MCF 10A (cell line): ENCODE data around the gene TSSK2. TPM values are rescaled to one million over a fixed set of nuclear protein-coding genes. Genes with fewer than 3 reads are reported as not detected.

ENCODE experiments used
- BruUV-seq: library from RNA; stranded (reverse); fragments of 400-500 nt; replicated peaks from 2 replicates; lab custom pipeline; 2021; lab: Mats Ljungman, UMichigan
- CTCF ChIA-PET: fragments of 300-600 bp; sonication (Branson Sonifier 250); formaldehyde crosslinking; extraction: SDS; loops from one replicate; lab custom pipeline; 2021; ENCODE audit warnings: antibody characterized with exemption, inconsistent platforms; lab: Yijun Ruan, JAX
- POLR2A ChIA-PET: fragments of 300-600, 350-650 bp; sonication (Branson Sonifier 250); formaldehyde crosslinking; extraction: SDS; loops from one replicate; lab custom pipeline; 2020; ENCODE audit warnings: antibody characterized with exemption, inconsistent platforms; lab: Yijun Ruan, JAX
- DNase-seq: peaks from one replicate; pipeline ENCODE4 v3.0.0-alpha.2; 2018; ENCODE audit not compliant: unreplicated experiment
- H3K27ac Mint-ChIP-seq: one replicate; pipeline ENCODE4 v1.8.0; 2022; ENCODE audit warnings: mild to moderate bottlenecking, low read depth, mixed read lengths; ENCODE audit not compliant: unreplicated experiment
- H3K27me3 Mint-ChIP-seq: one replicate; pipeline ENCODE4 v1.8.0; 2022; ENCODE audit warnings: mixed read lengths; ENCODE audit not compliant: insufficient read depth, unreplicated experiment
- H3K36me3 Mint-ChIP-seq: one replicate; pipeline ENCODE4 v1.8.0; 2022; ENCODE audit warnings: mild to moderate bottlenecking, moderate library complexity, mixed read lengths; ENCODE audit not compliant: insufficient read depth, unreplicated experiment
- H3K4me1 Mint-ChIP-seq: one replicate; pipeline ENCODE4 v1.8.0; 2022; ENCODE audit warnings: mixed read lengths; ENCODE audit not compliant: insufficient read depth, unreplicated experiment
- H3K4me3 Mint-ChIP-seq: one replicate; pipeline ENCODE4 v1.8.0; 2022; ENCODE audit warnings: mild to moderate bottlenecking, moderate library complexity, mixed read lengths; ENCODE audit not compliant: unreplicated experiment
- H3K9me3 Mint-ChIP-seq: one replicate; pipeline ENCODE4 v1.8.0; 2022; ENCODE audit warnings: mixed read lengths; ENCODE audit not compliant: unreplicated experiment
- intact Hi-C: fragments of 100-400 bp; cut with micrococcal nuclease; formaldehyde crosslinking; loops from 2 replicates; pipeline ENCODE4 v1.14.1; 2022
- total RNA-seq: library from RNA; stranded (reverse); gene quantifications from 2 replicates; pipeline ENCODE4 v1.2.3, GENCODE V29; 2022
- TF ChIP-seq, protein P1 (sequence below): fragments of 200-600 bp; IDR thresholded peaks from one replicate; pipeline ENCODE4 v1.8.0; 2022; ENCODE audit warnings: antibody characterized with exemption, mild to moderate bottlenecking; ENCODE audit not compliant: unreplicated experiment

Gene TSSK2
- total RNA-seq, 1 experiment from 2014 or later, result not detected

DNA sequence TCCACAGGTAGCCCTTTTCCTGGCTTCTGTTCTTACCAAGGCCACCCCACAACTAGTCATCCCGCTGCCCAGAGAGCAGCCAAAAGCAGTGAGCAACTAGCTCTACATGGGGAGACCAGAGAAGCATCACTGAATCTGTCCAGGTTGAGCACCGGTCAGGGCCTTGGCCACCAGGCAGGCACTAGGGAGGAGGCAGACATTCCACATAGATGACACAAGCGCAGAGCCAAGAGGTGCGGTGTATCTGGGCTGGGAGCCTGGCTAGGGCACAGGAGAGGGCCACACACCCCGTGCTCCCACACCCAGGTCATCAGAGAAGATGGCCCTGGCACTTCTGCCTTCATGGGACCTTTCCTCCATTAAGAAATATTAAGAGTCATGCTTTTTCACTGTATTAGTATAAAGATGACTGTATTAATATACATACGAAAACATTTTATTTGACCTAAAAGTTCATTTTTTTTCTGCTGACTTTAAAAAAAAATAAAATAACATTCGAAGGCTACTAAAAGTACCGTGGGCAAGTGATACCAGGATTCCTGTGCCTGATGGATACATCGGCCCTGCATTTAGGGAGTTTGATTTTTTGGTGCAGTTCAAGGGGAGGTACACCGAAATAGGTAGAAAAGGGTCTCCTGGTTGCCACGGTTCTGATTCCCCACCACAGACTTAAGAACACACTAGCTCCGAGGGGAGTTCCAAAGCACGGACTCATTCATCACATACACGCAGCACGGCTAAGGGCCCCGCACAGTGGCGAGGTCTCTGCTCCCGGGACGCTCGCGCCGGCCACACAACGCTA, 10.1 kb upstream of the TSSK2 start:
- H3K4me1 Mint-ChIP-seq, result peaks cover 17% of the 10 kb centered on the region
- peaks cover 12% of the 10 kb centered on the region for H3K36me3 Mint-ChIP-seq
- H3K27me3 Mint-ChIP-seq, result no peaks in the 10 kb centered on the region
- peak; percentile 71 for DNase-seq
- intact Hi-C loops, result loop anchor here (2.0 kb wide), 1 partner anchor 60 kb away; no protein-coding TSS in a partner anchor
- ChIA-PET CTCF (interaction anchor here (1.4 to 2.7 kb wide), 2 partner anchors 10 kb away, joined by 5 to 9 read pairs; no protein-coding TSS in a partner anchor), POLR2A (interaction anchor here (0.7 to 5.5 kb wide), 14 partner anchors 8 to 312 kb away, joined by 3 to 43 read pairs (median 4); partner anchors contain the start of genes CLTCL1, ESS2, HIRA and MRPL40)
- TF ChIP-seq, protein P1, sequence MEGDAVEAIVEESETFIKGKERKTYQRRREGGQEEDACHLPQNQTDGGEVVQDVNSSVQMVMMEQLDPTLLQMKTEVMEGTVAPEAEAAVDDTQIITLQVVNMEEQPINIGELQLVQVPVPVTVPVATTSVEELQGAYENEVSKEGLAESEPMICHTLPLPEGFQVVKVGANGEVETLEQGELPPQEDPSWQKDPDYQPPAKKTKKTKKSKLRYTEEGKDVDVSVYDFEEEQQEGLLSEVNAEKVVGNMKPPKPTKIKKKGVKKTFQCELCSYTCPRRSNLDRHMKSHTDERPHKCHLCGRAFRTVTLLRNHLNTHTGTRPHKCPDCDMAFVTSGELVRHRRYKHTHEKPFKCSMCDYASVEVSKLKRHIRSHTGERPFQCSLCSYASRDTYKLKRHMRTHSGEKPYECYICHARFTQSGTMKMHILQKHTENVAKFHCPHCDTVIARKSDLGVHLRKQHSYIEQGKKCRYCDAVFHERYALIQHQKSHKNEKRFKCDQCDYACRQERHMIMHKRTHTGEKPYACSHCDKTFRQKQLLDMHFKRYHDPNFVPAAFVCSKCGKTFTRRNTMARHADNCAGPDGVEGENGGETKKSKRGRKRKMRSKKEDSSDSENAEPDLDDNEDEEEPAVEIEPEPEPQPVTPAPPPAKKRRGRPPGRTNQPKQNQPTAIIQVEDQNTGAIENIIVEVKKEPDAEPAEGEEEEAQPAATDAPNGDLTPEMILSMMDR, result no peak
- no peaks in the 10 kb centered on the region for H3K9me3 Mint-ChIP-seq
- H3K4me3 Mint-ChIP-seq, result peak overlapping the region; percentile 85
- TSS peak; percentile 55 for BruUV-seq
- peak overlapping the region; percentile 86 for H3K27ac Mint-ChIP-seq

DNA sequence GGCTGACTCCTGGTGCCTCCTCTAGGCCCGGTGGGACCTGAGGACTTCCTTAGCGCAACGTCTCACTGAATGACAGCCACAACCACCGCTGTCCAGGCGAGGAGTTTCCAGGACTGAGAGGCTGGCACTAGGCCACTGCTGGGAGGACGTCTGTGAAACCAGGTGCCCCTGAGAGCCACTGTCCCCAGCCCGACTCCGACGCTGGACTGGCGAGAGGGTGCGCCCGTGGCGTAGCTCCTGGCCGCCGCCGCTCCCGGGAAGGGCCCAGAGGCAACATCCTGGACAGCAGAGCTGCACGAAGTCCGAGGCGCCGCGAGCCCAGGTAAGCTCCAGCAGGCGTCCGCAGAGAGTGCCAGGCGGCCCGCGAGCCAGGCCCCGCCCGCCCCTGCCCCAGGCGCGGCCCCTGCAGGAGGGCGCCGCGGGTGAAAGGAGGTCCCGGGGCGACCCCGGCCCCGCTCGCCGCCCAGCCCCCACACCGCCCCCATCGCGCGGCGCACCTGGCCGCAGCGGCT, 9.4 kb upstream of the TSSK2 start:
- Mint-ChIP-seq H3K36me3 (peaks cover 12% of the 10 kb centered on the region), H3K27ac (peak overlapping the region; percentile 86), H3K4me1 (peaks cover 17% of the 10 kb centered on the region), H3K9me3 (no peaks in the 10 kb centered on the region), H3K27me3 (no peaks in the 10 kb centered on the region), H3K4me3 (peak overlapping the region; percentile 85)
- ChIA-PET CTCF (interaction anchor here (0.7 to 1.4 kb wide), 2 partner anchors 11 to 168 kb away, joined by 3 to 5 read pairs; no protein-coding TSS in a partner anchor), POLR2A (interaction anchor here (0.6 to 5.5 kb wide), 18 partner anchors 9 to 311 kb away, joined by 3 to 43 read pairs (median 4); partner anchors contain the start of genes CLTCL1, ESS2, HIRA and MRPL40)
- no TSS peak for BruUV-seq
- TF ChIP-seq, protein P1, result no peak
- DNase-seq, result peak; percentile 52
- intact Hi-C loops, result loop anchor here (2.0 kb wide), 1 partner anchor 61 kb away; no protein-coding TSS in a partner anchor

DNA sequence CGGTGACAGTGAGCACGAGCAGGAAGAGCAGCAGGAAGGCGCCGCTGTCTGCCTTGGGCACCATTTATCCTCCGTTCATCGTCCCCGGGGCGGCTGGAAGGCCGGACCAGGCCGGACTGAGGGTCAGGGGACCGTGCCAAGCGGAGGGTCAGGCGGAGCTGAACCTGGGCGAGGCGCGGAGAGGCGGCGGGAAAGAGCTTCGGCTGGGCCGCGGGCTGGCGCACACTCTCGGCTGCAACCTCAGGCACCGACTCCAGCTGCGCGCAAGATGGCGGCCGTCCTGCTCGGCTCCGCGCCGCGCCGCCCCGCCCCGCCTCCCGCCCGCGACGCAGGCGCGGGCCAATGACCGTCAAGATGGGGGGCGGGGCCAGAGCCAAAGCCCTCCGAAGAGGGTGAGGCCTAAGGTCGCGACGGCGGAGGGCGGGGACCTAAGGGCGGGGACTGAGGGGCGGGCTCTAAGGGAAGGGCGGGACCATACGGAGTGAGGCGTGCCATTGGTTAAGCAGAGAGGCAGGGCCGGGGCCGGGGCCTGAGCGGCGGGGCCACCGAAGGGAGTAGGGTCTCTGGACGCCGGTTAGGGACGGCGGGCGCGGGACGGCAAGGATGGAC, 8.9 kb upstream of the TSSK2 start, which contains the start of gene DGCR2:
DGCR2 (minus strand) TSS at position 270 of the 609 bp plus-strand sequence; CDS start at position 64, 206 bp downstream.
- CTCF ChIA-PET, result interaction anchor here (0.6 to 1.4 kb wide), 4 partner anchors 12 to 169 kb away, joined by 3 to 5 read pairs (median 3); no protein-coding TSS in a partner anchor
- Mint-ChIP-seq H3K4me1 (peaks cover 17% of the 10 kb centered on the region), H3K36me3 (peaks cover 12% of the 10 kb centered on the region), H3K9me3 (no peaks in the 10 kb centered on the region), H3K27me3 (no peaks in the 10 kb centered on the region), H3K27ac (peak within 1 kb of the TSS; percentile 86), H3K4me3 (peak within 1 kb of the TSS; percentile 85)
- TF ChIP-seq, protein P1, result no peak
- peak; percentile 97 for DNase-seq
- POLR2A ChIA-PET, result interaction anchor here (0.6 to 5.5 kb wide), 19 partner anchors 8 to 311 kb away, joined by 3 to 43 read pairs (median 4); partner anchors contain the start of genes CLTCL1, ESS2, HIRA and MRPL40
- BruUV-seq, result no TSS peak
- intact Hi-C loops, result no loop called here
